Measurements from ENCODE around the gene TMEM221. TPM values are rescaled to one million over a fixed set of nuclear protein-coding genes. Genes with fewer than 3 reads are reported as not detected.
A peak's percentile ranks its signal among the peaks of the same experiment; 100 is the strongest.

TMEM221 gene
- total RNA-seq, 4 donors from 2014 or later = not detected

GRCh38 chr19:17402982-17403855, 45.2 kb downstream of the TMEM221 start:
- no peaks in the 10 kb centered on the region for H3K27me3 ChIP-seq
- peak overlapping the region; percentile 49 to 56 (median 52) for H3K4me3 ChIP-seq
- TF ChIP-seq POLR2A (IDR thresholded peaks at IDR 0.05) (no peak), CTCF (IDR thresholded peaks at IDR 0.05) (no peak)
- peak overlapping the region in 3 of 4 donors; percentile 26 to 91 (median 39) for H3K27ac ChIP-seq
- peaks cover 0 to 38% (median 21%) of the 10 kb centered on the region in 4 donors for H3K4me1 ChIP-seq
- no peaks in the 10 kb centered on the region for H3K36me3 ChIP-seq
- H3K9me3 ChIP-seq = no peaks in the 10 kb centered on the region
- peak in 1 of 3 donors; percentile 21 for DNase-seq

GRCh38 chr19:17401628-17402027, 46.8 kb downstream of the TMEM221 start:
- DNase-seq = no peak
- no peaks in the 10 kb centered on the region for H3K9me3 ChIP-seq
- no peak overlapping the region for H3K27ac ChIP-seq
- H3K4me1 ChIP-seq = peaks cover 0 to 26% (median 19%) of the 10 kb centered on the region in 4 donors
- TF ChIP-seq CTCF (IDR thresholded peaks at IDR 0.05) (no peak), POLR2A (IDR thresholded peaks at IDR 0.05) (no peak)
- no peak overlapping the region for H3K4me3 ChIP-seq
- H3K27me3 ChIP-seq = no peaks in the 10 kb centered on the region
- H3K36me3 ChIP-seq = no peaks in the 10 kb centered on the region

GRCh38 chr19:17398902-17399527, 49.5 kb downstream of the TMEM221 start:
- Histone ChIP-seq H3K4me1 (peaks cover 0 to 11% (median 5%) of the 10 kb centered on the region in 4 donors), H3K27me3 (no peaks in the 10 kb centered on the region), H3K9me3 (no peaks in the 10 kb centered on the region), H3K4me3 (no peak overlapping the region), H3K27ac (no peak overlapping the region), H3K36me3 (no peaks in the 10 kb centered on the region)
- no peak for DNase-seq
- TF ChIP-seq POLR2A (IDR thresholded peaks at IDR 0.05) (no peak), CTCF (IDR thresholded peaks at IDR 0.05) (no peak)

- TF ChIP-seq CTCF (IDR thresholded peaks at IDR 0.05) (peak; percentile 28 to 80 (median 67)), POLR2A (IDR thresholded peaks at IDR 0.05) (no peak)
- Histone ChIP-seq H3K27ac (peak overlapping the region in 1 of 4 donors; percentile 25), H3K9me3 (no peaks in the 10 kb centered on the region), H3K4me1 (peaks cover 0 to 18% (median 12%) of the 10 kb centered on the region in 4 donors), H3K4me3 (no peak overlapping the region), H3K36me3 (no peaks in the 10 kb centered on the region), H3K27me3 (no peaks in the 10 kb centered on the region)
- DNase-seq = peak; percentile 54 to 77 (median 75)
Observed at GRCh38 chr19:17394891-17395415, 53.5 kb downstream of the TMEM221 start.

- TF ChIP-seq POLR2A (IDR thresholded peaks at IDR 0.05) (no peak), CTCF (IDR thresholded peaks at IDR 0.05) (no peak)
- Histone ChIP-seq H3K9me3 (no peaks in the 10 kb centered on the region), H3K27ac (peak within 1 kb of the TSS in 1 of 4 donors; percentile 25), H3K27me3 (no peaks in the 10 kb centered on the region), H3K36me3 (no peaks in the 10 kb centered on the region), H3K4me3 (no peak within 1 kb of the TSS), H3K4me1 (peaks cover 0 to 18% (median 12%) of the 10 kb centered on the region in 4 donors)
- no peak for DNase-seq
Observed at GRCh38 chr19:17393914-17394313, 54.6 kb downstream of the TMEM221 start, which contains the start of gene CCDC194. TSS of gene CCDC194 (minus strand) at chr19:17394196. CDS start at chr19:17394158, 38 bp downstream.
